ENCODE measurements around the gene COL20A1.

GRCh38 chr20:63295422-63295821 lies 2.4 kb downstream of the COL20A1 start:
- TF ChIP-seq POLR2AphosphoS5 (IDR thresholded peaks at IDR 0.05) (no peak), POLR2A (IDR thresholded peaks at IDR 0.05) (no peak)

Measured in sigmoid colon (tissue), 4 donors.